ENCODE results near the gene FAM131A. TPM values are rescaled to one million over a fixed set of nuclear protein-coding genes. Genes with fewer than 3 reads are reported as not detected.

FAM131A gene
- total RNA-seq, 2 experiments from 2014 or later, result 6.5 to 8.7 TPM

- Mint-ChIP-seq H3K9me3 (no peaks in the 10 kb centered on the region), H3K27ac (no peak overlapping the region), H3K4me1 (peaks cover 5% of the 10 kb centered on the region), H3K27me3 (no peaks in the 10 kb centered on the region), H3K4me3 (no peak overlapping the region), H3K36me3 (ENCODE audit: low read depth) (no peaks in the 10 kb centered on the region)
- DNase-seq, result no peak
- ChIA-PET POLR2A (no interaction called here), CTCF (interaction anchor here (1.0 to 5.0 kb wide), 4 partner anchors 13 to 187 kb away, joined by 4 to 20 read pairs (median 6); no protein-coding TSS in a partner anchor)
Observed at GRCh38 chr3:184354754-184355153, 17.4 kb downstream of the FAM131A start.

GRCh38 chr3:184355261-184356040 lies 18.1 kb downstream of the FAM131A start:
- Mint-ChIP-seq H3K27ac (no peak overlapping the region), H3K4me3 (no peak overlapping the region), H3K36me3 (ENCODE audit: low read depth) (no peaks in the 10 kb centered on the region), H3K27me3 (peaks cover 2% of the 10 kb centered on the region), H3K9me3 (no peaks in the 10 kb centered on the region), H3K4me1 (peaks cover 9% of the 10 kb centered on the region)
- CTCF ChIA-PET, result interaction anchor here (1.0 to 5.0 kb wide), 4 partner anchors 13 to 186 kb away, joined by 4 to 20 read pairs (median 6); no protein-coding TSS in a partner anchor
- POLR2A ChIA-PET, result no interaction called here
- no peak for DNase-seq

GRCh38 chr3:184357248-184358123 lies 20.1 kb downstream of the FAM131A start:
- peaks cover 2% of the 10 kb centered on the region for H3K27me3 Mint-ChIP-seq
- H3K36me3 Mint-ChIP-seq (ENCODE audit: low read depth), result no peaks in the 10 kb centered on the region
- H3K27ac Mint-ChIP-seq, result no peak overlapping the region
- no peak for DNase-seq
- ChIA-PET CTCF (interaction anchor here (0.6 to 5.0 kb wide), 2 partner anchors 157 to 1246 kb away, joined by 3 to 20 read pairs; no protein-coding TSS in a partner anchor), POLR2A (no interaction called here)
- H3K4me3 Mint-ChIP-seq, result no peak overlapping the region
- no peaks in the 10 kb centered on the region for H3K9me3 Mint-ChIP-seq
- peaks cover 14% of the 10 kb centered on the region for H3K4me1 Mint-ChIP-seq

- peaks cover 2% of the 10 kb centered on the region for H3K27me3 Mint-ChIP-seq
- H3K27ac Mint-ChIP-seq, result no peak overlapping the region
- H3K9me3 Mint-ChIP-seq, result no peaks in the 10 kb centered on the region
- no peak for DNase-seq
- no peak overlapping the region for H3K4me3 Mint-ChIP-seq
- H3K4me1 Mint-ChIP-seq, result peaks cover 14% of the 10 kb centered on the region
- ChIA-PET CTCF (interaction anchor here (0.6 to 0.7 kb wide), 2 partner anchors 155 to 1245 kb away, joined by 3 read pairs; no protein-coding TSS in a partner anchor), POLR2A (no interaction called here)
- H3K36me3 Mint-ChIP-seq (ENCODE audit: low read depth), result peaks cover 2% of the 10 kb centered on the region
Observed at GRCh38 chr3:184358124-184358767, 20.8 kb downstream of the FAM131A start.

- Mint-ChIP-seq H3K27me3 (peaks cover 2% of the 10 kb centered on the region), H3K9me3 (no peaks in the 10 kb centered on the region), H3K4me1 (peaks cover 13% of the 10 kb centered on the region), H3K4me3 (no peak overlapping the region), H3K27ac (no peak overlapping the region), H3K36me3 (ENCODE audit: low read depth) (peaks cover 3% of the 10 kb centered on the region)
- POLR2A ChIA-PET, result no interaction called here
- no peak for DNase-seq
- CTCF ChIA-PET, result interaction anchor here (0.7 to 2.6 kb wide), 2 partner anchors 13 to 154 kb away, joined by 3 to 13 read pairs; no protein-coding TSS in a partner anchor
Observed at GRCh38 chr3:184358921-184359350, 21.5 kb downstream of the FAM131A start.

- DNase-seq, result no peak
- Mint-ChIP-seq H3K27me3 (peaks cover 2% of the 10 kb centered on the region), H3K9me3 (no peaks in the 10 kb centered on the region), H3K27ac (no peak overlapping the region), H3K4me3 (no peak overlapping the region), H3K4me1 (peaks cover 17% of the 10 kb centered on the region), H3K36me3 (ENCODE audit: low read depth) (peaks cover 7% of the 10 kb centered on the region)
- ChIA-PET POLR2A (no interaction called here), CTCF (interaction anchor here (2.6 kb wide), 1 partner anchor 12 kb away, joined by 13 read pairs; no protein-coding TSS in a partner anchor)
Observed at GRCh38 chr3:184359610-184360009, 22.2 kb downstream of the FAM131A start.

GRCh38 chr3:184360070-184360928 lies 22.9 kb downstream of the FAM131A start:
- CTCF ChIA-PET, result interaction anchor here (2.6 kb wide), 1 partner anchor 11 kb away, joined by 13 read pairs; no protein-coding TSS in a partner anchor
- no peak for DNase-seq
- Mint-ChIP-seq H3K4me1 (peaks cover 24% of the 10 kb centered on the region), H3K9me3 (no peaks in the 10 kb centered on the region), H3K36me3 (ENCODE audit: low read depth) (peaks cover 13% of the 10 kb centered on the region), H3K27me3 (peaks cover 2% of the 10 kb centered on the region), H3K27ac (peak overlapping the region; percentile 71), H3K4me3 (peak overlapping the region; percentile 74)
- POLR2A ChIA-PET, result interaction anchor here (0.7 to 3.0 kb wide), 7 partner anchors 9 to 225 kb away, joined by 3 to 13 read pairs (median 4); partner anchors contain the start of genes EIF2B5 and FAM131A

- H3K9me3 Mint-ChIP-seq, result no peaks in the 10 kb centered on the region
- POLR2A ChIA-PET, result interaction anchor here (0.7 to 3.0 kb wide), 8 partner anchors 9 to 226 kb away, joined by 3 to 13 read pairs (median 4); partner anchors contain the start of genes EIF2B5 and FAM131A
- peak overlapping the region; percentile 74 for H3K4me3 Mint-ChIP-seq
- no peak for DNase-seq
- peak overlapping the region; percentile 71 for H3K27ac Mint-ChIP-seq
- CTCF ChIA-PET, result interaction anchor here (2.6 kb wide), 1 partner anchor 11 kb away, joined by 13 read pairs; no protein-coding TSS in a partner anchor
- H3K27me3 Mint-ChIP-seq, result peaks cover 2% of the 10 kb centered on the region
- H3K4me1 Mint-ChIP-seq, result peaks cover 28% of the 10 kb centered on the region
- H3K36me3 Mint-ChIP-seq (ENCODE audit: low read depth), result peaks cover 16% of the 10 kb centered on the region
Observed at GRCh38 chr3:184360929-184361531, 23.6 kb downstream of the FAM131A start.

GRCh38 chr3:184361532-184361931 lies 24.1 kb downstream of the FAM131A start, which contains the start of the genes CLCN2 and POLR2H:
Gene CLCN2, minus strand, starts transcription at chr3:184361605. Its CDS starts 126 bp downstream, at chr3:184361479.
Gene POLR2H, plus strand, starts transcription at chr3:184361710. Its CDS starts 1,783 bp downstream, at chr3:184363493.
- peak; percentile 51 for DNase-seq
- POLR2A ChIA-PET, result interaction anchor here (0.9 to 3.0 kb wide), 11 partner anchors 8 to 226 kb away, joined by 3 to 13 read pairs (median 4); partner anchors contain the start of genes EIF2B5 and FAM131A
- H3K9me3 Mint-ChIP-seq, result no peaks in the 10 kb centered on the region
- H3K27ac Mint-ChIP-seq, result peak within 1 kb of the TSS; percentile 94
- peaks cover 19% of the 10 kb centered on the region for H3K36me3 Mint-ChIP-seq (ENCODE audit: low read depth)
- H3K27me3 Mint-ChIP-seq, result peaks cover 2% of the 10 kb centered on the region
- H3K4me3 Mint-ChIP-seq, result peak within 1 kb of the TSS; percentile 95
- CTCF ChIA-PET, result interaction anchor here (0.8 to 2.6 kb wide), 4 partner anchors 8 to 55 kb away, joined by 3 to 13 read pairs (median 5); no protein-coding TSS in a partner anchor
- peaks cover 29% of the 10 kb centered on the region for H3K4me1 Mint-ChIP-seq

GRCh38 chr3:184361932-184362667 lies 24.7 kb downstream of the FAM131A start:
- POLR2A ChIA-PET, result interaction anchor here (0.6 to 3.0 kb wide), 14 partner anchors 8 to 573 kb away, joined by 3 to 13 read pairs (median 4); partner anchors contain the start of genes EIF2B5 and FAM131A
- CTCF ChIA-PET, result interaction anchor here (0.6 to 1.4 kb wide), 5 partner anchors 8 to 467 kb away, joined by 3 to 7 read pairs (median 3); no protein-coding TSS in a partner anchor
- Mint-ChIP-seq H3K27ac (peak overlapping the region; percentile 94), H3K9me3 (no peaks in the 10 kb centered on the region), H3K4me1 (peaks cover 32% of the 10 kb centered on the region), H3K27me3 (peaks cover 2% of the 10 kb centered on the region), H3K36me3 (ENCODE audit: low read depth) (peaks cover 25% of the 10 kb centered on the region), H3K4me3 (peak overlapping the region; percentile 95)
- DNase-seq, result peak; percentile 53

Measured in activated CD4-positive, alpha-beta memory T cell treated with anti-CD3 and anti-CD28 coated beads, Interleukin-2, amount 10 ng/mL, durations not matched to agents 7 days and 5 days (primary cell).